IPS-18c (cell line): Measurements from ENCODE around the gene FRMD4A.

ENCODE experiments used
- H3K4me3 ChIP-seq: 2 replicates; pipeline ENCODE4 v1.7.0; 2013; ENCODE audit warnings: low read depth, mild to moderate bottlenecking, low read length, moderate library complexity; ENCODE audit not compliant: insufficient read depth
- H3K9me3 ChIP-seq: one replicate; pipeline ENCODE4 v1.6.1; 2013; ENCODE audit warnings: mild to moderate bottlenecking, low read length, moderate library complexity; ENCODE audit not compliant: control insufficient read depth, insufficient read depth

FRMD4A gene

GRCh38 chr10:13743963-13744362, 586.8 kb downstream of the FRMD4A start:
- Histone ChIP-seq H3K4me3 (no peak overlapping the region), H3K9me3 (no peaks in the 10 kb centered on the region)

- H3K9me3 ChIP-seq, result no peaks in the 10 kb centered on the region
- H3K4me3 ChIP-seq, result no peak overlapping the region
These were observed 587.5 kb downstream of the FRMD4A start for GRCh38 chr10:13743101-13743693.

- Histone ChIP-seq H3K9me3 (no peaks in the 10 kb centered on the region), H3K4me3 (no peak overlapping the region)
These were observed 589.3 kb downstream of the FRMD4A start for GRCh38 chr10:13741438-13741837.

GRCh38 chr10:13740461-13740860, 590.3 kb downstream of the FRMD4A start:
- no peak overlapping the region for H3K4me3 ChIP-seq
- H3K9me3 ChIP-seq, result no peaks in the 10 kb centered on the region

- Histone ChIP-seq H3K9me3 (no peaks in the 10 kb centered on the region), H3K4me3 (no peak overlapping the region)
These were observed 591.5 kb downstream of the FRMD4A start for GRCh38 chr10:13739183-13739582.

- Histone ChIP-seq H3K9me3 (no peaks in the 10 kb centered on the region), H3K4me3 (no peak overlapping the region)
These were observed 594.2 kb downstream of the FRMD4A start for GRCh38 chr10:13736506-13736905.

GRCh38 chr10:13734151-13734550, 596.6 kb downstream of the FRMD4A start:
- Histone ChIP-seq H3K9me3 (no peaks in the 10 kb centered on the region), H3K4me3 (no peak overlapping the region)

GRCh38 chr10:13733071-13733470, 597.7 kb downstream of the FRMD4A start:
- H3K9me3 ChIP-seq, result no peaks in the 10 kb centered on the region
- H3K4me3 ChIP-seq, result no peak overlapping the region

GRCh38 chr10:13732465-13732881, 598.3 kb downstream of the FRMD4A start:
- H3K9me3 ChIP-seq, result no peaks in the 10 kb centered on the region
- no peak overlapping the region for H3K4me3 ChIP-seq

GRCh38 chr10:13731799-13732198, 598.9 kb downstream of the FRMD4A start:
- no peak overlapping the region for H3K4me3 ChIP-seq
- no peaks in the 10 kb centered on the region for H3K9me3 ChIP-seq

- Histone ChIP-seq H3K9me3 (no peaks in the 10 kb centered on the region), H3K4me3 (no peak overlapping the region)
These were observed 599.8 kb downstream of the FRMD4A start for GRCh38 chr10:13730956-13731355.

- Histone ChIP-seq H3K4me3 (no peak overlapping the region), H3K9me3 (no peaks in the 10 kb centered on the region)
These were observed 600.4 kb downstream of the FRMD4A start for GRCh38 chr10:13730306-13730652.

GRCh38 chr10:13729586-13730305, 601.0 kb downstream of the FRMD4A start:
- no peaks in the 10 kb centered on the region for H3K9me3 ChIP-seq

GRCh38 chr10:13728898-13729535, 601.7 kb downstream of the FRMD4A start:
- H3K9me3 ChIP-seq, result no peaks in the 10 kb centered on the region
- no peak overlapping the region for H3K4me3 ChIP-seq

More at GRCh38 chr10:13729586-13730305, 601.0 kb downstream of the FRMD4A start:
- H3K4me3 ChIP-seq, result no peak overlapping the region

- Histone ChIP-seq H3K9me3 (no peaks in the 10 kb centered on the region), H3K4me3 (no peak overlapping the region)
These were observed 605.1 kb downstream of the FRMD4A start for GRCh38 chr10:13725594-13725993.

- Histone ChIP-seq H3K9me3 (no peaks in the 10 kb centered on the region), H3K4me3 (no peak overlapping the region)
These were observed 606.2 kb downstream of the FRMD4A start for GRCh38 chr10:13724484-13724883.

GRCh38 chr10:13722747-13723653, 607.7 kb downstream of the FRMD4A start:
- Histone ChIP-seq H3K9me3 (no peaks in the 10 kb centered on the region), H3K4me3 (no peak overlapping the region)
